ENCODE measurements around the gene TBK1. TPM values are rescaled to one million over a fixed set of nuclear protein-coding genes. Genes with fewer than 3 reads are reported as not detected.

TBK1 gene
- total RNA-seq, 6 donors from 2014 or later = 12.9 to 49.0 (median 16.7) TPM

DNA sequence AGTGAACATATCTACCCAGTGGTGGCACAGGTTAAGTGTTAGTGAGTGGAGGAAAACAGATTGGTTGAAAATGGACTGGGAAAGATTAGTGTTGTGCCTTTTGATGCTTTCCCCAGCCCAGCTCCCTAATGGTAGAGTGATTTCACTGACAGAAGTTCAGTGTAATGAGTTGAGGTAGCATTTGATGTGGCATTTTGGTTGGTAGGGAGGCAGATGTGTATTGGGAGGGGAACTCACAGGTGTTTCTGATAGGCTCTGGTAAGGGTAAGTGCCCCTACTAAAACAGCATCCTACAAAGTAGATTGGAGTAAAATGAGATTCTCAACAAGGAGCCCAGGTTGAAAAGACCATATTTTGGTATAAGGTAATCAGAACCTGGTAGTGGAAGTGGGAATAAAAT lies 4.2 kb downstream of the TBK1 start:
- no peaks in the 10 kb centered on the region for H3K27me3 ChIP-seq
- H3K27ac ChIP-seq = peak overlapping the region in 2 of 4 donors; percentile 81 to 86
- TF ChIP-seq, protein P1, sequence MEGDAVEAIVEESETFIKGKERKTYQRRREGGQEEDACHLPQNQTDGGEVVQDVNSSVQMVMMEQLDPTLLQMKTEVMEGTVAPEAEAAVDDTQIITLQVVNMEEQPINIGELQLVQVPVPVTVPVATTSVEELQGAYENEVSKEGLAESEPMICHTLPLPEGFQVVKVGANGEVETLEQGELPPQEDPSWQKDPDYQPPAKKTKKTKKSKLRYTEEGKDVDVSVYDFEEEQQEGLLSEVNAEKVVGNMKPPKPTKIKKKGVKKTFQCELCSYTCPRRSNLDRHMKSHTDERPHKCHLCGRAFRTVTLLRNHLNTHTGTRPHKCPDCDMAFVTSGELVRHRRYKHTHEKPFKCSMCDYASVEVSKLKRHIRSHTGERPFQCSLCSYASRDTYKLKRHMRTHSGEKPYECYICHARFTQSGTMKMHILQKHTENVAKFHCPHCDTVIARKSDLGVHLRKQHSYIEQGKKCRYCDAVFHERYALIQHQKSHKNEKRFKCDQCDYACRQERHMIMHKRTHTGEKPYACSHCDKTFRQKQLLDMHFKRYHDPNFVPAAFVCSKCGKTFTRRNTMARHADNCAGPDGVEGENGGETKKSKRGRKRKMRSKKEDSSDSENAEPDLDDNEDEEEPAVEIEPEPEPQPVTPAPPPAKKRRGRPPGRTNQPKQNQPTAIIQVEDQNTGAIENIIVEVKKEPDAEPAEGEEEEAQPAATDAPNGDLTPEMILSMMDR (IDR thresholded peaks at IDR 0.05) = no peak
- no peak for TF ChIP-seq EP300 (IDR thresholded peaks at IDR 0.05)
- no peak for TF ChIP-seq POLR2AphosphoS5 (IDR thresholded peaks at IDR 0.05)
- TF ChIP-seq POLR2A (IDR thresholded peaks at IDR 0.05) = no peak
- H3K4me3 ChIP-seq = no peak overlapping the region
- peaks cover 32 to 55% (median 44%) of the 10 kb centered on the region in 4 donors for H3K4me1 ChIP-seq
- no peaks in the 10 kb centered on the region for H3K9me3 ChIP-seq
- DNase-seq = no peak
- no peak for ATAC-seq (ENCODE audit: low FRiP score in 2 of 2)
- peaks cover 0 to 13% (median 0%) of the 10 kb centered on the region in 4 donors for H3K36me3 ChIP-seq

DNA sequence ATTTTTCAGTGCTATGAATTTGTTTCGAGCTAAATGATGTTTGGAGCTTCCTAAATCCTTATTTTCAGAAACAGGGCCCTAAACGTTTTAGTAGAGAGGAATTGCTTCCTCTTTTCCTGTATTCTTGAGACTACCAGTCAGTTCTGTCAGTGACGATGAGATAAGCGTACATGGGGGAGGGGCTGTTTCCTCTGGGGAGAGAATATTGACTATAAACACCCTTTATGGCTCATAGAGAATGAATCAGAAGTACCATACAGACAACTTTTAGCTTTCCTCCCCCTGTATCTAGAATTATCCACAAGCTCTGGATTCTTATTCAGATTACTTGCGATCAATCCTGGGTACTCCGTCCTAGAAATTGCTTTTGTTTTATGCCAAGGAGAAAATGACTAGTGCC lies 5.1 kb downstream of the TBK1 start:
- WGBS, 2 donors = 43 to 45% methylated on average over 6 of the region's 6 CpGs
- peak overlapping the region; percentile 33 to 86 (median 64) for H3K27ac ChIP-seq
- H3K36me3 ChIP-seq = peaks cover 0 to 21% (median 4%) of the 10 kb centered on the region in 4 donors
- DNase-seq (no peak), ATAC-seq (ENCODE audit: low FRiP score in 2 of 2) (no peak)
- H3K4me3 ChIP-seq = no peak overlapping the region
- H3K27me3 ChIP-seq = no peaks in the 10 kb centered on the region
- H3K9me3 ChIP-seq = no peaks in the 10 kb centered on the region
- TF ChIP-seq POLR2AphosphoS5 (IDR thresholded peaks at IDR 0.05) (no peak), POLR2A (IDR thresholded peaks at IDR 0.05) (no peak), EP300 (IDR thresholded peaks at IDR 0.05) (no peak)
- TF ChIP-seq, protein P1 (IDR thresholded peaks at IDR 0.05) = no peak
- peaks cover 28 to 51% (median 41%) of the 10 kb centered on the region in 4 donors for H3K4me1 ChIP-seq

GRCh38 chr12:64457466-64457865 lies 5.5 kb downstream of the TBK1 start:
- Histone ChIP-seq H3K4me1 (peaks cover 28 to 51% (median 41%) of the 10 kb centered on the region in 4 donors), H3K27ac (peak overlapping the region; percentile 33 to 86 (median 64)), H3K9me3 (no peaks in the 10 kb centered on the region), H3K27me3 (no peaks in the 10 kb centered on the region), H3K4me3 (no peak overlapping the region), H3K36me3 (peaks cover 0 to 25% (median 4%) of the 10 kb centered on the region in 4 donors)
- TF ChIP-seq POLR2A (IDR thresholded peaks at IDR 0.05) (no peak), EP300 (IDR thresholded peaks at IDR 0.05) (no peak), POLR2AphosphoS5 (IDR thresholded peaks at IDR 0.05) (no peak)
- TF ChIP-seq, protein P1 (IDR thresholded peaks at IDR 0.05) = no peak
- no peak for DNase-seq
- 64 to 77% methylated on average over 3 of the region's 3 CpGs for WGBS, 2 donors
- no peak for ATAC-seq (ENCODE audit: low FRiP score in 2 of 2)

DNA sequence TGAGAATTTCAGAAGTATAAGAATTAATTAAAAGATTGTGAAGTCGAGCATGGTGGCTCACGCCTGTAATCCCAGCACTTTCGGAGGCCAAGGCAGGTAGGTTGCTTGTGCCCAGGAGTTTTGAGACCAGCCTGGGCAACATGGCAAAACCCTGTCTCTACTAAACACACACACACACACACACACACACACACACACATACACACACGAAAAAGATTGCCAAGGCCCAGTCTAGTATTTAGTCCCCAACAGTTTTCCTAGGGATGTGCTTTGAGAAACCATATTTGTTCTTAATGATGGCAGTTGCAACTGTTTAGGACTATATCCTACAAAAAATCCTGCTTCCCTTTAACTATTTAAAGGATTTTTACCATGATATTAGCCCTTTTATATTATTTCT lies 6.0 kb downstream of the TBK1 start:
- no peak for DNase-seq
- peak overlapping the region; percentile 10 to 86 (median 57) for H3K27ac ChIP-seq
- TF ChIP-seq POLR2A (IDR thresholded peaks at IDR 0.05) (no peak), POLR2AphosphoS5 (IDR thresholded peaks at IDR 0.05) (no peak), EP300 (IDR thresholded peaks at IDR 0.05) (no peak)
- TF ChIP-seq, protein P1 (IDR thresholded peaks at IDR 0.05) = no peak
- H3K36me3 ChIP-seq = peaks cover 0 to 28% (median 4%) of the 10 kb centered on the region in 4 donors
- ATAC-seq (ENCODE audit: low FRiP score in 2 of 2) = no peak
- WGBS, 2 donors = 86 to 90% methylated on average over 4 of the region's 4 CpGs
- no peaks in the 10 kb centered on the region for H3K27me3 ChIP-seq
- H3K4me3 ChIP-seq = no peak overlapping the region
- H3K9me3 ChIP-seq = no peaks in the 10 kb centered on the region
- peaks cover 28 to 51% (median 41%) of the 10 kb centered on the region in 4 donors for H3K4me1 ChIP-seq

- no peak for TF ChIP-seq EP300 (IDR thresholded peaks at IDR 0.05)
- TF ChIP-seq POLR2AphosphoS5 (IDR thresholded peaks at IDR 0.05) = no peak
- TF ChIP-seq, protein P1 (IDR thresholded peaks at IDR 0.05) = no peak
- TF ChIP-seq POLR2A (IDR thresholded peaks at IDR 0.05) = no peak
- H3K9me3 ChIP-seq = no peaks in the 10 kb centered on the region
- peak overlapping the region; percentile 69 to 86 (median 76) for H3K27ac ChIP-seq
- H3K36me3 ChIP-seq = peaks cover 0 to 40% (median 7%) of the 10 kb centered on the region in 4 donors
- 14 to 25% methylated on average over 3 of the region's 3 CpGs for WGBS, 2 donors
- peaks cover 19 to 41% (median 28%) of the 10 kb centered on the region in 4 donors for H3K4me1 ChIP-seq
- peak overlapping the region in 3 of 4 donors; percentile 13 to 35 (median 30) for H3K4me3 ChIP-seq
- H3K27me3 ChIP-seq = no peaks in the 10 kb centered on the region
- ATAC-seq (ENCODE audit: low FRiP score in 2 of 2) = peak in 1 of 2 donors; percentile 48
- DNase-seq = peak in 1 of 2 donors; percentile 24
Measured at GRCh38 chr12:64459394-64459891, 7.5 kb downstream of the TBK1 start.

Data from upper lobe of left lung (tissue), 6 donors.